HG03354 (cell line): ENCODE results near the gene DLEU7.

Source experiments
- ATAC-seq: cut with Tn5 transposase; IDR thresholded peaks from one replicate; pipeline ENCODE4 v1.9.1; 2021; ENCODE audit warnings: mild to moderate bottlenecking; ENCODE audit not compliant: unreplicated experiment, poor library complexity, severe bottlenecking

DLEU7 gene

GRCh38 chr13:50844084-50844875 lies 788 bp upstream of the DLEU7 start:
- ATAC-seq = no peak

DNA sequence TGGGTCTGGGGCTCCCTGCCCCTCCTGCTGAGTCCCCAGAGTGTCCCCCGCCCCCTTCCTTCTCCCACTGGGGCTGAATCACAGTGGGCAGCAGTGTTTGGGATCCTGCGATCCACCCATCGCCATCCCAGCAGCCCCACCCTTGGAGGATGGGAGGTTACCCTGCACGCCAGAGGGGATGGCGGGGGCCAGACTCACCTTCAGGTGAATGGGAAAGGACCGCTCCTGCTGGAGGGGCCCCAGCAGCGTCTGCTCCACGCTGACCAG lies 569 bp downstream of the DLEU7 start:
- ATAC-seq = no peak

DNA sequence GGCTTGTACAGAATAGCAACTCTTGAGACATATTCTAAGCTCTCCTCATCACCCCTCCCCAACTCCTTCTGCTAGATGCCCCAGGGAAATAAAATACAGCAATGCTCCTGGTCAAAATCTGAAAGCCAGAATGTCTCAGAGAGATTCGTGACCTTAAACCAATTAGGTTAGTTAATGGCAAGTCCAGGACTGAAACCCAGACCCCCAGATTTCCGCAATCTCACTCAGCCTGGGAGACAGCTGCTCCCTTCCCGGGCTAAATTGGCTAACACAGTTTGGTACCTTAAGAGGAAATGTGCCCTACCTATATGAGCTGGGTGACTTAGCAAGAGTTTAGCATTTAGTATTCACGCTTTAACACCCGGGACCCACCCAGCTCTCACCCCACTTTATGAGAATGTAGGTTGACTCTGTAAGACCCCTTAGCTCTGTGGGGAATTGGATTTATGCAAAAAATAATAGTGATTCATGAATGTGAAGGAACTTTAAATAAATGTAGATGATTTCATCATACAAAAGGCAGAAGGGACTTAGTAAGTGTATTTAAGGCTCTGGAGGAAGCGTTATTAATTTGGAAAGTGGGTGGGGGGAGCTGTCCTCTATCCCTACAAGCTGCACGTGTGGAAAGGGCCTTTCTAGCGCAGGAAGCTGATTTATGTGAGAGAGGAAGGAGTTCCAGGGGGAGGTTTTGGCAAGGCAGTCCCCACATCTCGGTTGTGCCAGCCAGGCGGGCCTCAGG lies 1.1 kb downstream of the DLEU7 start:
- no peak for ATAC-seq

GRCh38 chr13:50841786-50842185 lies 1.7 kb downstream of the DLEU7 start:
- no peak for ATAC-seq

DNA sequence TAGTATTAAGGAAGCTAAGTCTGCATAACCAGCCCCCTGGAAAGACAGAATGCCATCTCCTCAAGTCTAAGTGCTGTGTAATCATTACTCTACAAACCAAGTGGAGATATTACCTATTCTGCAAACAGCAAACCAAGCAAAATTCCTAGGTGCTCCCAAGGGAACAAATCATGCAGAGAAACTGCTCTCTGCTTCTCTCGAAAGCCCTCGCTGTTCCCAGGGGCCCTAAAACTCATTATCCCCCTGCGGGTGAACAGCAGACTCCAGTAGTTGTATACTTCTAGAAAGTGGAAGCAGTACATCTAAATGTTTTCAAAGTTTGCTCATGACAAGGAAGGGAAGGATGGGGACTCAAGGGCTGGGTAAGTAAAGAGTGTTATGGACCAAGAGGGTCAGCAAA lies 3.2 kb downstream of the DLEU7 start:
- no peak for ATAC-seq

- ATAC-seq = no peak
Measured at GRCh38 chr13:50839828-50840227, 3.7 kb downstream of the DLEU7 start.

DNA sequence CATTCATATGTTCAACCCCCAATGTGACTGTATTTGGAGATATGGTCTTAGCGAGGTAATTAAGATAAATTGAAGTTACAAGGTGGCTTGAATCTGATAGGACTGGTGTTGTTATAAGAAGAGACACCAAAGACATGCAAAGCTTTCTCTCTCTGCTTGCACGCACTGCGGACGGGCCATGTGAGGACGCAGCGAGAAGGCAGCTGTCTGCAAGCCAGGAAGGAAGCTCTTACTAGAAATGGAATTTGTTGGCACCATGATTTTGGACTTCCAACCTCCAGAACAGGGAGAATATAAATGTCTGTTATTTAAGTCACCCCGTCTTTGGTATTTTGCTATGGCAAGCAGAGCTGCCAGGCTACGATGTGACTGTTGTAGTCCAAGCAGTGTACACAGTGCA lies 4.8 kb downstream of the DLEU7 start:
- no peak for ATAC-seq

DNA sequence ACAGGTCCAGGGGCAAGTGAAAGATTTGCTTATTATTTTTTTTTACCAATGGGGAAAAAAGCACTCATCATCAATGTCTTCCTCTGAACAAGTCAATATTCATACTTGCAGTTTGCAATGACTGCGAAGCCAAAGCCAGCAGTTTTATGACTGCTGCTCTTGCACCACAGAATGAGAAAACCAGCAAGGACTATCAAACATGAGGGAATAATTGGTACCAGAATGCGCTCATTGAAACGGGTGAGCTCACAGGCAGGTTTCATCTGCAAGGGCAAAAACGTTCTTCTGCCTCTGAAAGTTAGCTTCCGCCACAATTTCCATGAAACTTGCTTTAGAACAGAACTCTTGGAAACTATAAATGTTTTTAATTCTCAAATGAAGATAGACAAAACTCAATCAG lies 5.5 kb downstream of the DLEU7 start:
- no peak for ATAC-seq

GRCh38 chr13:50831512-50831911 lies 12.0 kb downstream of the DLEU7 start:
- ATAC-seq = no peak

GRCh38 chr13:50829896-50830295 lies 13.6 kb downstream of the DLEU7 start:
- ATAC-seq = no peak

- ATAC-seq = no peak
Measured at GRCh38 chr13:50829226-50829625, 14.3 kb downstream of the DLEU7 start.

GRCh38 chr13:50826035-50826434 lies 17.5 kb downstream of the DLEU7 start:
- no peak for ATAC-seq

DNA sequence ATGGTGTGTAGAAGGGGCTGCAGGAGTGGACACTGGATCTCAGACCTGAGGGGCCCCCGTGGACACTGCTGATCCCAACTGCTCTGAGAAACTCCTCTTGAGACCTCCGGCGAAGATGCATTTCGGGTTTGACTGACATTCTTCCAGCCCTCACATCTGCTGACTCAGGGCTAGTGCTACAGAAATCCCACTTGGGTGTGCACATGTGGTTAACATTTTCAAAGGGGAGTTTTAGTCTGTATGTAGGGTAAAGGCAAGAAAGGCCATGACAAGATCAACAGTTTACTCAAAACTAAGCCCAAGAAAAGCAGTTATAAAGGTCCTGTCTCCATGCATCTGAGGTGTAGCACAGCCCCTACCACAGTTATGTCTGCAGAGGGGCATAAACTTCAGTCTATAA lies 31.2 kb downstream of the DLEU7 start:
- ATAC-seq = no peak

- peak; percentile 91 for ATAC-seq
Measured at GRCh38 chr13:50810998-50811397, 32.5 kb downstream of the DLEU7 start.

GRCh38 chr13:50810468-50810867 lies 33.0 kb downstream of the DLEU7 start:
- no peak for ATAC-seq

GRCh38 chr13:50809133-50810090 lies 34.1 kb downstream of the DLEU7 start:
- no peak for ATAC-seq

DNA sequence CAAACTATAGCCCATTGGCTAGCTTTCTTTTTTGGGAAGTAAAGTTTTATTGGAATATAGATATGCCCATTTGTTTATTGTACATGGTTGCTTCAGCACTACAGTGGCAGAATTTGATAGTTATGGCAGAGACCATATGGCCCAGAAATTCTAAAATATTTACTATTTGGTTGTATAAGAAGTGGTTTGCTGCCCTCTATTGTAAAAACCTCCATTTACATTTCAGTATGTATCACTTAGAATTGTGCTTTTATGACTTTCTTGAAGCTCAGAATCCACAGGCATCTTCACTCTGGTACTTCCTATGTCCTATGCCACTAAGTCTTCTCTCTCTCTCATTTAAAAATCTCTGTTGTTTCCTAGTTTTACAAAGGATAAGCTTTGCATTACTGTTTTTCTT lies 37.7 kb downstream of the DLEU7 start:
- no peak for ATAC-seq

GRCh38 chr13:50801087-50801931 lies 42.2 kb downstream of the DLEU7 start:
- peak; percentile 94 for ATAC-seq

GRCh38 chr13:50800091-50800739 lies 43.3 kb downstream of the DLEU7 start:
- ATAC-seq = no peak
